Stomach (tissue), 9 donors: Measurements from ENCODE around the gene STK17A. TPM values are rescaled to one million over a fixed set of nuclear protein-coding genes. Genes with fewer than 3 reads are reported as not detected.

Experiments used
- DNase-seq, 2 donors: peaks; one replicate each; pipeline versions ENCODE4 v3.0.0 to v3.0.0-alpha.2; 2013 to 2019
- H3K27ac ChIP-seq, 5 donors: fragments of 200-600 bp in 4 of 5; sonication (generic) in 4 of 5; one replicate each; pipeline ENCODE4 v1.5.1; 2013 to 2019; ENCODE audit warnings: mild to moderate bottlenecking in 1 of 5, moderate library complexity in 1 of 5
- H3K27me3 ChIP-seq, 3 donors: fragments of 200-600 bp; sonication (generic); one replicate each; pipeline ENCODE4 v1.5.1; 2017 to 2019; ENCODE audit warnings: mixed run types in 1 of 3
- H3K36me3 ChIP-seq, 4 donors: fragments of 200-600 bp; sonication (generic); 1 replicate in 3 of 4; 2 replicates in 1 of 4; pipeline ENCODE4 v1.5.1; 2016 to 2019
- H3K4me1 ChIP-seq, 4 donors: fragments of 200-600 bp; sonication (generic); one replicate each; pipeline ENCODE4 v1.5.1; 2016 to 2019
- H3K4me3 ChIP-seq, 4 donors: fragments of 200-600 bp; sonication (generic) in 3 of 4; one replicate each; pipeline ENCODE4 v1.5.1; 2016 to 2019; ENCODE audit warnings: mild to moderate bottlenecking in 1 of 4
- H3K9me3 ChIP-seq, 4 donors: fragments of 200-600 bp; sonication (generic); one replicate each; pipeline ENCODE4 v1.5.1; 2016 to 2019
- CTCF ChIP-seq, 7 experiments: fragments of 450-650 bp in 4 of 7; fragments of 200-600 bp in 3 of 7; sonication (generic) in 3 of 7; IDR thresholded peaks; one replicate each; pipeline ENCODE4 v1.5.1; 2016 to 2019; ENCODE audit warnings: antibody characterized with exemption in 7 of 7, control low read depth in 2 of 7, mild to moderate bottlenecking in 1 of 7
- EP300 ChIP-seq: sonication (generic); formaldehyde crosslinking; IDR thresholded peaks from one replicate; pipeline ENCODE4 v1.6.1; 2017; ENCODE audit warnings: antibody characterized with exemption
- POLR2A ChIP-seq, 4 donors: fragments of 450-650 bp; IDR thresholded peaks; one replicate each; pipeline ENCODE4 v1.6.1; 2016; ENCODE audit warnings: antibody characterized with exemption in 4 of 4, control low read depth in 2 of 4, mild to moderate bottlenecking in 1 of 4, moderate library complexity in 1 of 4
- POLR2AphosphoS5 ChIP-seq, 3 donors: sonication (generic); formaldehyde crosslinking; IDR thresholded peaks; one replicate each; pipeline ENCODE4 v1.6.1; 2016; ENCODE audit warnings: antibody characterized with exemption in 3 of 3
- WGBS, 5 donors: extraction: QIAGEN DNeasy Blood & Tissue Kit in 3 of 5; methylation state at CpG; one replicate each; pipeline versions ENCODE4 v1.1.5 to v1.1.7; 2013 to 2018; 5-methylcytosine and 5-hydroxymethylcytosine counted together
- intact Hi-C: fragments of 100-400 bp; cut with DNase I; formaldehyde crosslinking; loops from one replicate; pipeline ENCODE4 v1.15.1; 2023; ENCODE audit warnings: low total_unique reads
- polyA plus RNA-seq, 3 donors: library from polyadenylated mRNA; stranded (reverse); fragments of 200-250 nt; gene quantifications; one replicate each; pipeline ENCODE4 v1.2.3, GENCODE V29; 2013
- total RNA-seq, 5 donors: library from RNA; depleted of rRNA; stranded (reverse); fragments of >200 nt; gene quantifications; one replicate each; pipeline versions ENCODE4 v1.1.0 to v1.2.3, GENCODE V29; 2014 to 2016
- donor health status: healthy with polysubstance abuse.
- donor health status: Bipolar disorder and iron deficiency.
- donor health status: healthy.

The STK17A gene
- total and polyA plus RNA-seq, 8 donors: 6.3 to 33.0 (median 27.0) TPM

- Histone ChIP-seq H3K4me1 (peaks cover 21 to 47% (median 36%) of the 10 kb centered on the region in 4 donors), H3K27me3 (no peaks in the 10 kb centered on the region), H3K4me3 (no peak overlapping the region), H3K27ac (no peak overlapping the region), H3K36me3 (no peaks in the 10 kb centered on the region), H3K9me3 (no peaks in the 10 kb centered on the region)
- intact Hi-C loops: no loop called here
- WGBS, 5 donors: 87 to 92% (median 88%) methylated on average over 4 of the region's 4 CpGs
- DNase-seq: no peak
- TF ChIP-seq POLR2AphosphoS5 (IDR thresholded peaks at IDR 0.05): no peak
- no peak for TF ChIP-seq EP300
- no peak for TF ChIP-seq CTCF (IDR thresholded peaks at IDR 0.05)
- TF ChIP-seq POLR2A (IDR thresholded peaks at IDR 0.05): no peak
Measured at GRCh38 chr7:43653466-43653865, 70.6 kb downstream of the STK17A start.

- H3K27ac ChIP-seq: no peak overlapping the region
- WGBS, 5 donors: 84 to 95% (median 92%) methylated on average over 4 of the region's 4 CpGs
- no peak for TF ChIP-seq EP300
- TF ChIP-seq POLR2AphosphoS5 (IDR thresholded peaks at IDR 0.05): no peak
- no peak for TF ChIP-seq CTCF (IDR thresholded peaks at IDR 0.05)
- no peak for TF ChIP-seq POLR2A (IDR thresholded peaks at IDR 0.05)
- intact Hi-C loops: no loop called here
- no peak overlapping the region for H3K4me3 ChIP-seq
- peaks cover 21 to 47% (median 36%) of the 10 kb centered on the region in 4 donors for H3K4me1 ChIP-seq
- no peak for DNase-seq
- no peaks in the 10 kb centered on the region for H3K36me3 ChIP-seq
- no peaks in the 10 kb centered on the region for H3K9me3 ChIP-seq
- no peaks in the 10 kb centered on the region for H3K27me3 ChIP-seq
Measured at GRCh38 chr7:43653891-43654504, 71.1 kb downstream of the STK17A start.

GRCh38 chr7:43655584-43655983 is 72.7 kb downstream of the STK17A start:
- Histone ChIP-seq H3K9me3 (no peaks in the 10 kb centered on the region), H3K4me3 (no peak overlapping the region), H3K27me3 (no peaks in the 10 kb centered on the region), H3K4me1 (peaks cover 22 to 43% (median 33%) of the 10 kb centered on the region in 4 donors), H3K36me3 (no peaks in the 10 kb centered on the region), H3K27ac (no peak overlapping the region)
- no peak for DNase-seq
- TF ChIP-seq CTCF (IDR thresholded peaks at IDR 0.05): no peak
- no peak for TF ChIP-seq POLR2A (IDR thresholded peaks at IDR 0.05)
- no peak for TF ChIP-seq POLR2AphosphoS5 (IDR thresholded peaks at IDR 0.05)
- no peak for TF ChIP-seq EP300
- intact Hi-C loops: no loop called here
- WGBS, 5 donors: 96 to 100% (median 98%) methylated on average over 3 of the region's 3 CpGs

- H3K4me3 ChIP-seq: no peak overlapping the region
- no peaks in the 10 kb centered on the region for H3K36me3 ChIP-seq
- H3K27ac ChIP-seq: no peak overlapping the region
- WGBS, 5 donors: 30 to 66% (median 47%) methylated on average over 2 of the region's 2 CpGs
- no peaks in the 10 kb centered on the region for H3K27me3 ChIP-seq
- H3K4me1 ChIP-seq: peaks cover 12 to 29% (median 20%) of the 10 kb centered on the region in 4 donors
- no peak for DNase-seq
- no peaks in the 10 kb centered on the region for H3K9me3 ChIP-seq
- intact Hi-C loops: no loop called here
- no peak for TF ChIP-seq CTCF (IDR thresholded peaks at IDR 0.05)
- no peak for TF ChIP-seq POLR2A (IDR thresholded peaks at IDR 0.05)
- no peak for TF ChIP-seq EP300
- no peak for TF ChIP-seq POLR2AphosphoS5 (IDR thresholded peaks at IDR 0.05)
Measured at GRCh38 chr7:43656997-43657396, 74.1 kb downstream of the STK17A start.
